Immature natural killer cell (primary cell): ENCODE data around the gene RNF223. TPM values are rescaled to one million over a fixed set of nuclear protein-coding genes. Genes with fewer than 3 reads are reported as not detected.
"Not testable (repeated sequence)": the region's sequence is repeated elsewhere in the genome, so short reads cannot be mapped to it uniquely, and the experiment has no call there.

Source experiments
- DNase-seq, 3 donors: peaks; one replicate each; pipeline ENCODE4 v3.0.0; 2022; ENCODE audit warnings: mixed read lengths in 1 of 3
- H3K27ac Mint-ChIP-seq, 6 donors: one replicate each; pipeline ENCODE4 v1.8.0; 2020; ENCODE audit warnings: mixed read lengths in 6 of 6, mild to moderate bottlenecking in 5 of 6, inconsistent platforms in 4 of 6, moderate library complexity in 3 of 6
- H3K27me3 Mint-ChIP-seq, 3 donors: one replicate each; pipeline ENCODE4 v1.8.0; 2020 to 2021; ENCODE audit warnings: low read depth in 3 of 3, mild to moderate bottlenecking in 3 of 3, mixed read lengths in 3 of 3, moderate library complexity in 3 of 3, inconsistent platforms in 1 of 3
- H3K36me3 Mint-ChIP-seq, 3 donors: one replicate each; pipeline ENCODE4 v1.8.0; 2020; ENCODE audit warnings: mixed read lengths in 3 of 3, inconsistent platforms in 2 of 3, mild to moderate bottlenecking in 2 of 3
- H3K4me1 Mint-ChIP-seq, 2 donors: one replicate each; pipeline ENCODE4 v1.8.0; 2020; ENCODE audit warnings: inconsistent platforms in 2 of 2, mild to moderate bottlenecking in 2 of 2, mixed read lengths in 2 of 2, moderate library complexity in 1 of 2
- H3K4me3 Mint-ChIP-seq, 5 donors: one replicate each; pipeline ENCODE4 v1.8.0; 2020; ENCODE audit warnings: mild to moderate bottlenecking in 5 of 5, mixed read lengths in 5 of 5, inconsistent platforms in 3 of 5, moderate library complexity in 3 of 5
- H3K9me3 Mint-ChIP-seq, 6 donors: one replicate each; pipeline ENCODE4 v1.8.0; 2020; ENCODE audit warnings: mild to moderate bottlenecking in 6 of 6, mixed read lengths in 6 of 6, inconsistent platforms in 4 of 6, moderate library complexity in 3 of 6
- polyA plus RNA-seq, 3 donors: library from polyadenylated mRNA; unstranded; fragments of 300-500 nt; fragmentation: Illumina TruSeq; gene quantifications; one replicate each; pipeline ENCODE4 v1.2.3, GENCODE V29; 2021

The RNF223 gene
- polyA plus RNA-seq, 3 donors from 2014 or later: not detected

GRCh38 chr1:1099506-1100183, 25.5 kb upstream of the RNF223 start:
- Mint-ChIP-seq H3K27me3 (peaks cover 0 to 7% (median 0%) of the 10 kb centered on the region in 3 donors), H3K4me3 (no peak overlapping the region), H3K27ac (no peak overlapping the region), H3K9me3 (no peaks in the 10 kb centered on the region), H3K4me1 (no peaks in the 10 kb centered on the region), H3K36me3 (peaks cover 0 to 8% (median 0%) of the 10 kb centered on the region in 3 donors)
- DNase-seq: no peak

- peaks cover 0 to 8% (median 0%) of the 10 kb centered on the region in 3 donors for H3K36me3 Mint-ChIP-seq
- DNase-seq: no peak
- H3K4me1 Mint-ChIP-seq: no peaks in the 10 kb centered on the region
- no peak overlapping the region for H3K27ac Mint-ChIP-seq
- no peak overlapping the region for H3K4me3 Mint-ChIP-seq
- peaks cover 0 to 2% (median 0%) of the 10 kb centered on the region in 3 donors for H3K27me3 Mint-ChIP-seq
- no peaks in the 10 kb centered on the region for H3K9me3 Mint-ChIP-seq
Measured at GRCh38 chr1:1098681-1099421, 24.7 kb upstream of the RNF223 start.

DNA sequence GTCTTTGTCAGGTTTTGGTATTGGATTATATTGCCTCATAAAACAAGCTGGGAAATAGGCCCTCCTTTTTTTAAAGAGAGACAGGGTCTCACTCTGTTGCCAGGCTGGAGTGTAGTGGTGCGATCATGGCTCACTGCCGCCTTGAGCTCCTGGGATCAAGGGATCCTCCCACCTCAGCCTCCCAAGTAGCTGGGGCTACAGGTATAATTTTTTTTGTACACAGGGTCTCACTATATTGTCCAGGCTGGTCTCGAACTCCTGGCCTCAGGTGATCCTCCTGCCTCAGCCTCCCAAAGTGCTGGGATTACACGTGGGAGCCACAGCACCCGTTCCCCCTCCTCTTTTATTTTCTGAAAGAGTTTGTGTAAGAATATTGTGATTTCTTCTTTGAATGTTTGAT, 22.0 kb upstream of the RNF223 start:
- not testable (repeated sequence) for H3K4me1 Mint-ChIP-seq, H3K27ac Mint-ChIP-seq, DNase-seq, H3K27me3 Mint-ChIP-seq, H3K9me3 Mint-ChIP-seq, H3K4me3 Mint-ChIP-seq
- peaks cover 0 to 11% (median 0%) of the 10 kb centered on the region in 3 donors for H3K36me3 Mint-ChIP-seq

DNA sequence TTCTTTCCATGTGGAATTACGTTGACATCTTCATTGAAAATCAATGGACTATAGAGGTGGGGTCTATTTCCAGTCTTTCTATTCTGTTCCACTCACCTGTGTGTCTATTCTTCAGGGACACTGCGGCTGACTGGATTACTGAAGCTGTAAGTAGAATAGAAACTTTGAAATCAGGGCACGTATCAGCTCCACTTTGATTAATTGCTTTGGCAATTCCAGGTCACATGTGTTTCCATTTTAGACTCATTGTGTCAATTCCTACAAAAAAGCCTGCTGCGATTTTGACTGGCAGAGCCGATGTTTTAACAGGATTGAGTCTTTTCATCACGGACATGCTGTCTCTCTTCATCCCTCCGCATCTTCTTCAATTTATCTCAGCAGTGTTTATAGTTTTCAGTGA, 20.9 kb upstream of the RNF223 start:
- no peak for DNase-seq
- peaks cover 0 to 1% (median 0%) of the 10 kb centered on the region in 3 donors for H3K27me3 Mint-ChIP-seq
- H3K36me3 Mint-ChIP-seq: peaks cover 0 to 11% (median 0%) of the 10 kb centered on the region in 3 donors
- H3K4me1 Mint-ChIP-seq: peaks cover 0 to 2% of the 10 kb centered on the region in 2 donors
- no peak overlapping the region for H3K4me3 Mint-ChIP-seq
- H3K27ac Mint-ChIP-seq: no peak overlapping the region
- no peaks in the 10 kb centered on the region for H3K9me3 Mint-ChIP-seq

- peaks cover 0 to 3% (median 0%) of the 10 kb centered on the region in 3 donors for H3K36me3 Mint-ChIP-seq
- no peak for DNase-seq
- H3K27ac Mint-ChIP-seq: no peak overlapping the region
- no peak overlapping the region for H3K4me3 Mint-ChIP-seq
- peaks cover 0 to 2% of the 10 kb centered on the region in 2 donors for H3K4me1 Mint-ChIP-seq
- H3K9me3 Mint-ChIP-seq: no peaks in the 10 kb centered on the region
- peaks cover 0 to 1% (median 0%) of the 10 kb centered on the region in 3 donors for H3K27me3 Mint-ChIP-seq
Measured at GRCh38 chr1:1093610-1093943, 19.5 kb upstream of the RNF223 start.

DNA sequence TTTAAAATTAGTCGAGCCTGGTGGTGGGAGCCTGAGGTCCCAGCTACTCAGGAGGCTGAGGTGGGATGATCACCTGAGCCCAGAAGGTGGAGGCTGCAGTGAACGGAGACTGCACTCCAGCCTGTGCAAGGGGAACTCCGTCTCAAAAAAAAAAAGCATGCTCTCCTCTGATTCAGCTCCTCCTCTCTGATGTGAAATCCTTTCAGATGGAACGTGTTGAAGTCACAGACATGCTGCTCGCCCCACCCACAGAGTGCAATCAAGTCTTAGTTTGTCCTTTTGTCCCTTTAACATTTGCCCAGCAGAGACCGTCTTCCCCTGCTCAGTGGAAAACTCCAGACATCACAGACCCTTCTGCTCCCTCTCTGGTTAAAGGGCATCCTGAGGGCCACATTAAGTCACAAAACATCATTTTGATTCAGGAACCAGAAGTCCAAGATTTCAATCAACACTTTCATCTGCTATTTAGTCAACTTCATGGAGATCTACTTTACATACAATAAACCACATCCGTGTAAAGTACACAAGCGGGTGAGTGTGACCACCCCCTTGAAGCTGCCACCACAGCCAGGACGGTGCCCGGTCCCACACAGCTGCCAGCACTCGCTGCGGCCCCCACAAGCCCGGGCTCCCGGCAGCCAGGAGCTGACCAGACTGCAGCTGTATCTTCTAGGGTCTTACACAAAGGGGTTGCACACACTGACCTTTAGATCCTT, 18.9 kb upstream of the RNF223 start:
- Mint-ChIP-seq H3K27ac (no peak overlapping the region), H3K4me3 (no peak overlapping the region), H3K36me3 (peaks cover 0 to 3% (median 0%) of the 10 kb centered on the region in 3 donors), H3K27me3 (peaks cover 0 to 1% (median 0%) of the 10 kb centered on the region in 3 donors), H3K9me3 (no peaks in the 10 kb centered on the region), H3K4me1 (peaks cover 0 to 2% of the 10 kb centered on the region in 2 donors)
- DNase-seq: no peak

GRCh38 chr1:1092149-1092855, 18.2 kb upstream of the RNF223 start:
- Mint-ChIP-seq H3K9me3 (no peaks in the 10 kb centered on the region), H3K27me3 (peaks cover 0 to 1% (median 0%) of the 10 kb centered on the region in 3 donors), H3K4me1 (peaks cover 0 to 2% of the 10 kb centered on the region in 2 donors), H3K4me3 (no peak overlapping the region), H3K27ac (no peak overlapping the region), H3K36me3 (peaks cover 0 to 3% (median 0%) of the 10 kb centered on the region in 3 donors)
- no peak for DNase-seq

DNA sequence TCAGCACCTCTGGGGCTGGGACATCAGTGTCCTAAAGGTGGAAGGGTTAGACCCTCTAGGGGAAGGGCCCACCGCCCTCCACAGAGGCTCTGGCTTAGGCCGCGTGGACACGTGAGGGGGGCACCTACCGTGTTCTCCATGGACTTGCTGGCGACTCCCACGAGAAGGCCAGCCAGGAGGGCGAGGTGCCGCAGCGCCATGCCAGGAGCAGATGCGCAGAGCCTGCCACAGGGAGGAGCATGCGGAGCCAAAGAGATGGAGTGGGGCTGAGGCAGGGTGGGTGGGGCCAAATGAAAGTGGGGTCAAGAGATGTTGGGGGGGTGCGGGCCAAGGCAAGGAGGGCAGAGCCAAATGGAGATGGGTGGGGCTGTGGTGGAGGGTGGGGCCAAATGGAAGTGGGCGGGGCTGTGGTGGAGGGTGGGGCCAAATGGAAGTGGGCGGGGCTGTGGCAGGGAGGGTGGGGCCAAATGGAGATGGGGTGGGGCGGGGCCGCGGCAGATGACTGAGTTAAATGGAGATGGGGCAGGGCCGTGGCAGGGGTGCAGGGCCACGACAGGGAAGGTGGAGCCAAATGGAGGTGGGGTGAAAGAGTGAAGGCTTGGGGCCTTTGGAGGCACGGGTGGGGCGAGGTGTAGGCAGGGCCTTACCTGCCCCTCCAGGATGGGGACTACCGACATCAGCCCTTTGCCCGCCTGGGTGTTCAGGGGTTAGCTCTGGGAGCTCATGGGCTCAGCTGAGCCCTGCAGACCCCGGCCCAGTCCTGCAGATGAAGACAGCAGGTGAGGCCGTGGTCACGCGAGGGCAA, 17.4 kb upstream of the RNF223 start:
- Mint-ChIP-seq H3K4me1 (peaks cover 0 to 2% of the 10 kb centered on the region in 2 donors), H3K9me3 (no peaks in the 10 kb centered on the region), H3K27me3 (peaks cover 0 to 1% (median 0%) of the 10 kb centered on the region in 3 donors), H3K4me3 (no peak overlapping the region), H3K36me3 (peaks cover 0 to 3% (median 0%) of the 10 kb centered on the region in 3 donors), H3K27ac (no peak overlapping the region)
- no peak for DNase-seq

DNA sequence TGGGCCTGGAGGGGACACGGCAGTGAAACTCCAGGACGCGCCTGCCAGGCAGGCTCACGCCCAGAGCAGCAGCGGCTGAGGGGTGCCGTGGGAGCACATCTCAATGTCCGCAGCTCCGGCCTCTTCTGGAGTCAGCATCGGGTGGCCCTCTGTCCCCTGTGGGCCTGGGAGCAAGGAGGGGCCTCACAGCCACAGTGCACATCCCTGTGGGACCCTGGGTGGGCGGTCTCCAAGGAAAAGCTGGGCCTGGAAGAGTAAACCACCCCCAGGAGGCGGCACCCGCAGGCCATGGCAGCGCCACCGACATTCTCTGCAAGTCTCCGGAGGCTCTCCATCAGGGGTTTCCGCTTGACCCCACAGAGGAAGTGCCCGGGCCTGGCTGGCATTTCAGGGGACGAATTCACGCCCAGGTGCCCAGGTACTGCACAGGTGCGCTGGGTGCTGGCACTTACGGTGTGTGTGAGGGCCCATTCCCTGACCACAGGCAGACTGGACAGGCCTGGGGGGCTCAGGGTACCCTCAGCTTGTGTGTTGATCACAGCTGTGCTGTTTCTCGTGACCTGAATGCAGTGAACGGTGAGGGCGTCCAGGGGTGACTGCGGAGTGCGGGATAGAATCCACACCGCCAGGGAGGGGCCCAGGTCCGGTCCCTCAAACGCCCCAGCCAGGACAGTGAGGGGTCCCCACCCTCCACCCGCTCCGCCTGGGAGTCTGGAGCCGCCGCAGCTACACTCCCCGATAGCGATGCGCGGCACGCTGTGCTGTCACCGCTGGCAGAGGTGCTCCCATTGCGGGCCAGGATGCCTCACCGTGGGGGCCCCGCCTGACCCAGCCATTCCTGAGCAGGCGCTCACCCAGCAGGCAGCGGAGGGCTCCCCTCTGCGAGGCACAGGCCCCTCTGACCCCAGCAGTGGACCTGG, 16.6 kb upstream of the RNF223 start:
- Mint-ChIP-seq H3K4me3 (no peak overlapping the region), H3K27me3 (peaks cover 0 to 1% (median 0%) of the 10 kb centered on the region in 3 donors), H3K36me3 (peaks cover 0 to 3% (median 0%) of the 10 kb centered on the region in 3 donors), H3K9me3 (no peaks in the 10 kb centered on the region), H3K27ac (no peak overlapping the region), H3K4me1 (peaks cover 0 to 2% of the 10 kb centered on the region in 2 donors)
- no peak for DNase-seq

DNA sequence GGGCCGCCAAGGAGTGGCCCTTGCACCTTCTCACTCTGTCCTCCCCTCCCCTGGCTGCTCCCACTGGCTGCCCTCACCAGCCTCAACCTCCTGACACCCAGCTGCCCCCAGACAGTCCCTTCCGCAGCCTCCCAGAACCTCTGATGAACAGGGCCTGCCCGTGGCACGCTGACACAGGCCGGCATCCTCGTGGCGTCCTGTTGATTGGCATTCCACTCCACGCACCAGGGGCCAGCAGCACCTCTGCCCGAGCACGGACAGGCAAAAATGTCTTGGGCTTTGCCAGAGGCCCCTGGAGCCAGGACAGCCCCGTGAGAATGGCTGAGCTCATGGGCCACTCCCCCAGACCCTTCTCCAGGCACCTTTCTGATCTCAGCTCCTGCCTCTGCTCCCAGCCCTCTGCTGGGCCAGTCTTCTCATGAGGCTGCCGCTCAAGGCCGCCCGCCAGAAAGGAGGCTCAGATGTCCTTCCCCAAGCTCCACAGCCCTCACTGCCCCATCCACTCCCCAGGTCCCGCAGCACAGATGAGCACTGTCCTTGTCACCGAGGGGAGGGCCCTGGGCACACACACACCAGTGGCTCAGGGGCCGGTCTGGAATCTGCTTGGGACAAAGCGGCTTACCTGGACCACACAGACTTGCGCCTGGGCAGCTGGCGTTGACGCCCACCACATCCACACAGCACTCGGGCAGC, 15.8 kb upstream of the RNF223 start:
- Mint-ChIP-seq H3K4me3 (no peak overlapping the region), H3K36me3 (peaks cover 0 to 3% (median 0%) of the 10 kb centered on the region in 3 donors), H3K27me3 (peaks cover 0 to 1% (median 0%) of the 10 kb centered on the region in 3 donors), H3K4me1 (peaks cover 0 to 2% of the 10 kb centered on the region in 2 donors), H3K9me3 (no peaks in the 10 kb centered on the region), H3K27ac (no peak overlapping the region)
- no peak for DNase-seq

GRCh38 chr1:1088801-1089680, 14.9 kb upstream of the RNF223 start:
- H3K36me3 Mint-ChIP-seq: peaks cover 0 to 3% (median 0%) of the 10 kb centered on the region in 3 donors
- no peak for DNase-seq
- H3K9me3 Mint-ChIP-seq: no peaks in the 10 kb centered on the region
- peaks cover 0 to 2% of the 10 kb centered on the region in 2 donors for H3K4me1 Mint-ChIP-seq
- no peak overlapping the region for H3K27ac Mint-ChIP-seq
- H3K4me3 Mint-ChIP-seq: no peak overlapping the region
- H3K27me3 Mint-ChIP-seq: peaks cover 0 to 1% (median 0%) of the 10 kb centered on the region in 3 donors
